Thyroid gland (tissue), 4 donors: Measurements from ENCODE around the gene COPZ2. TPM values are rescaled to one million over a fixed set of nuclear protein-coding genes. Genes with fewer than 3 reads are reported as not detected.

Experiments used
- DNase-seq, 2 donors: peaks; one replicate each; pipeline ENCODE4 v3.0.0-alpha.2; 2019
- H3K27ac ChIP-seq, 3 donors: fragments of 200-600 bp; sonication (generic); 1 replicate in 2 of 3; 2 replicates in 1 of 3; pipeline ENCODE4 v1.5.1; 2016 to 2019; ENCODE audit warnings: mild to moderate bottlenecking in 1 of 3, moderate library complexity in 1 of 3
- H3K27me3 ChIP-seq: fragments of 200-600 bp; sonication (generic); one replicate; pipeline ENCODE4 v1.5.1; 2019
- H3K36me3 ChIP-seq, 2 donors: fragments of 200-600 bp; sonication (generic); one replicate each; pipeline ENCODE4 v1.5.1; 2016 to 2019
- H3K4me1 ChIP-seq, 2 donors: fragments of 200-600 bp; sonication (generic); one replicate each; pipeline ENCODE4 v1.5.1; 2017 to 2019
- H3K4me3 ChIP-seq, 3 donors: fragments of 200-600 bp; sonication (generic); replicated peaks in 1 of 3; 1 replicate in 2 of 3; 2 replicates in 1 of 3; pipeline ENCODE4 v1.5.1; 2016; ENCODE audit warnings: mild to moderate bottlenecking in 1 of 3
- H3K9me3 ChIP-seq: fragments of 200-600 bp; sonication (generic); one replicate; pipeline ENCODE4 v1.5.1; 2017
- CTCF ChIP-seq, 6 experiments: fragments of 200-600 bp in 3 of 6; fragments of 450-650 bp in 3 of 6; sonication (generic) in 3 of 6; IDR thresholded peaks; one replicate each; pipeline ENCODE4 v1.5.1; 2016 to 2019; ENCODE audit warnings: antibody characterized with exemption in 6 of 6, mild to moderate bottlenecking in 2 of 6, inconsistent platforms in 1 of 6, moderate library complexity in 1 of 6
- POLR2A ChIP-seq, 2 donors: fragments of 450-650 bp; IDR thresholded peaks; one replicate each; pipeline ENCODE4 v1.6.1; 2017; ENCODE audit warnings: antibody characterized with exemption in 2 of 2, mild to moderate bottlenecking in 2 of 2, moderate library complexity in 1 of 2
- WGBS, 2 donors: methylation state at CpG; one replicate each; pipeline ENCODE4 v1.1.5; 2017; 5-methylcytosine and 5-hydroxymethylcytosine counted together
- intact Hi-C: fragments of 100-400 bp; cut with DNase I; formaldehyde crosslinking; loops from one replicate; pipeline ENCODE4 v1.15.1; 2023
- total RNA-seq, 4 donors: library from RNA; depleted of rRNA; stranded (reverse); fragments of >200 nt; gene quantifications; one replicate each; pipeline ENCODE4 v1.2.3, GENCODE V29; 2016

COPZ2 gene
- total RNA-seq, 4 donors from 2014 or later = 19.3 to 55.8 (median 45.2) TPM

GRCh38 chr17:48059125-48059668 lies 21.6 kb upstream of the COPZ2 start:
- 92% methylated on average over 32 of the region's 32 CpGs for WGBS, 2 donors
- Histone ChIP-seq H3K27ac (no peak overlapping the region), H3K4me3 (no peak overlapping the region), H3K4me1 (peaks cover 12 to 16% of the 10 kb centered on the region in 2 donors), H3K36me3 (peaks cover 54 to 68% of the 10 kb centered on the region in 2 donors), H3K27me3 (no peaks in the 10 kb centered on the region), H3K9me3 (no peaks in the 10 kb centered on the region)
- no peak for DNase-seq
- no peak for TF ChIP-seq POLR2A (IDR thresholded peaks at IDR 0.05)
- no peak for TF ChIP-seq CTCF (IDR thresholded peaks at IDR 0.05)
- intact Hi-C loops = no loop called here

DNA sequence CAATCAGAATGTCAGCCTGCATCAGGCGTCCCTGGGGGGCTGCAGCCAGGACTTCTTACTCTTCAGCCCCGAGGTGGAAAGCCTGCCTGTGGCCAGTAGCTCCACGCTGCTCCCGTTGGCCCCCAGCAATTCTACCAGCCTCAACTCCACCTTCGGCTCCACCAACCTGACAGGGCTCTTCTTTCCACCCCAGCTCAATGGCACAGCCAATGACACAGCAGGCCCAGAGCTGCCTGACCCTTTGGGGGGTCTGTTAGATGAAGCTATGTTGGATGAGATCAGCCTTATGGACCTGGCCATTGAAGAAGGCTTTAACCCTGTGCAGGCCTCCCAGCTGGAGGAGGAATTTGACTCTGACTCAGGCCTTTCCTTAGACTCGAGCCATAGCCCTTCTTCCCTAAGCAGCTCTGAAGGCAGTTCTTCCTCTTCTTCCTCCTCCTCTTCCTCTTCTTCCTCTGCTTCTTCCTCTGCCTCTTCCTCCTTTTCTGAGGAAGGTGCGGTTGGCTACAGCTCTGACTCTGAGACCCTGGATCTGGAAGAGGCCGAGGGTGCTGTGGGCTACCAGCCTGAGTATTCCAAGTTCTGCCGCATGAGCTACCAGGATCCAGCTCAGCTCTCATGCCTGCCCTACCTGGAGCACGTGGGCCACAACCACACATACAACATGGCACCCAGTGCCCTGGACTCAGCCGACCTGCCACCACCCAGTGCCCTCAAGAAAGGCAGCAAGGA lies 21.0 kb upstream of the COPZ2 start:
- H3K4me3 ChIP-seq = no peak overlapping the region
- no peaks in the 10 kb centered on the region for H3K9me3 ChIP-seq
- intact Hi-C loops = no loop called here
- H3K27ac ChIP-seq = no peak overlapping the region
- peaks cover 18 to 23% of the 10 kb centered on the region in 2 donors for H3K4me1 ChIP-seq
- no peak for TF ChIP-seq POLR2A (IDR thresholded peaks at IDR 0.05)
- TF ChIP-seq CTCF (IDR thresholded peaks at IDR 0.05) = no peak
- H3K27me3 ChIP-seq = no peaks in the 10 kb centered on the region
- H3K36me3 ChIP-seq = peaks cover 54 to 66% of the 10 kb centered on the region in 2 donors
- WGBS, 2 donors = 84 to 95% methylated on average over 9 of the region's 11 CpGs
- no peak for DNase-seq

DNA sequence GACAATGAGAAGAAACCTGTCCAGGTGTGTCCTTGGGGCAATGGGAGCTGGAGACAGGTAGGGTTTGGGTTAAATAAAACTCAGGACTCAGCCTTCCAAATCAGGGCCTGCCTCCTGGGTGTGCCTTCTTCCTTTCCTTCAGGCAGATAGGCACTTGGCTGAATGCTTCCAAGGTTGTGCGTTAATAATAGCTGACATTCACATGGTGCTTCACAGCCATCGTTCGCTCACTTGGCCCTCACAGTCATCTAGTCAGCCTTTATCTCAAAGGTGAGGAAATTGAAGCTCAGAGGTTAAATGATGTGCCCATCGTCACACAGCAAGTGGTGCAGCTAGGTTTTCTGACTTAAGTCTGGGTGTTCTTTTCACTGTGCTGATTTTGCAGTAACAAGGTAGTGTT lies 20.0 kb upstream of the COPZ2 start:
- Histone ChIP-seq H3K4me3 (no peak overlapping the region), H3K27me3 (no peaks in the 10 kb centered on the region), H3K4me1 (peaks cover 27 to 32% of the 10 kb centered on the region in 2 donors), H3K9me3 (no peaks in the 10 kb centered on the region), H3K27ac (no peak overlapping the region), H3K36me3 (peaks cover 54 to 58% of the 10 kb centered on the region in 2 donors)
- 65 to 87% methylated on average over 4 of the region's 4 CpGs for WGBS, 2 donors
- DNase-seq = no peak
- TF ChIP-seq CTCF (IDR thresholded peaks at IDR 0.05) (no peak), POLR2A (IDR thresholded peaks at IDR 0.05) (no peak)
- intact Hi-C loops = no loop called here

DNA sequence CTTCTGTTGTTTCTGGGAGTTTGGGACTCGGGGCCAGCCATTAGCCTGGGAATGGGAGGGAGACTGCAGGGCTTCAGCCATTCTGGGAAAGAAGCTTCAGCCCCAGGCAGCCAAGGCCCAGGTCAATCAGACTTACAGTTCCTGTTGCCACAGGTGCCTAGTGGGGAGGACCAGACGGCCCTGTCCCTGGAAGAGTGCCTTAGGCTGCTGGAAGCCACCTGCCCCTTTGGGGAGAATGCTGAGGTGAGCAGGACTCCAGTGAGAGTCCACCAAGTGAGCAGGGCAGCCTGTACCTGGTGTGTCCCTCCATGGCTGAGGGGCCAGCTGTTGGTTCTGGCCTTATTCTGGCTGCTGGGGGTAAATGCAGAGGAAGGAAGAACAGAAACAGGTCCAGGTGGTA lies 19.3 kb upstream of the COPZ2 start:
- H3K9me3 ChIP-seq = no peaks in the 10 kb centered on the region
- H3K4me1 ChIP-seq = peaks cover 35 to 40% of the 10 kb centered on the region in 2 donors
- WGBS, 2 donors = 88 to 93% methylated on average over 2 of the region's 2 CpGs
- TF ChIP-seq CTCF (IDR thresholded peaks at IDR 0.05) (no peak), POLR2A (IDR thresholded peaks at IDR 0.05) (no peak)
- H3K36me3 ChIP-seq = peaks cover 48 to 52% of the 10 kb centered on the region in 2 donors
- H3K27me3 ChIP-seq = no peaks in the 10 kb centered on the region
- no peak for DNase-seq
- H3K27ac ChIP-seq = peak overlapping the region in 1 of 3 donors; percentile 10
- H3K4me3 ChIP-seq = no peak overlapping the region
- intact Hi-C loops = no loop called here

DNA sequence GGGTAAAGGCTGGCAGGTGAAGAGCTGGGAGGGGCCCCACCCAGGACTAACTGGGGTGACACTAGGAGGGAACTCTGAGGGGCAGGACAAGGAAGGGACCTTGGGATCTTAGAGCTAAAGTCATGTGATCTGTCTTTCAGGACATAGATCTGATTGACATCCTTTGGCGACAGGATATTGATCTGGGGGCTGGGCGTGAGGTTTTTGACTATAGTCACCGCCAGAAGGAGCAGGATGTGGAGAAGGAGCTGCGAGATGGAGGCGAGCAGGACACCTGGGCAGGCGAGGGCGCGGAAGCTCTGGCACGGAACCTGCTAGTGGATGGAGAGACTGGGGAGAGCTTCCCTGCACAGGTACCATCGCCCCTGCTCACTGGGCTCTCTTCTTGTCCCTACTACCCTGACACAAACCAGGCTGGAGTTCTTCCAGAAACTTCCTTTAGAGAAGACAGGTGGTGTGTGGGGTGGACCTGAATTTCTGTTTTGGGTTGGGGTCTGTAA lies 18.7 kb upstream of the COPZ2 start:
- peak overlapping the region in 1 of 3 donors; percentile 29 for H3K27ac ChIP-seq
- no peaks in the 10 kb centered on the region for H3K9me3 ChIP-seq
- H3K36me3 ChIP-seq = peaks cover 47% of the 10 kb centered on the region in 2 donors
- no peaks in the 10 kb centered on the region for H3K27me3 ChIP-seq
- DNase-seq = no peak
- H3K4me3 ChIP-seq = no peak overlapping the region
- TF ChIP-seq POLR2A (IDR thresholded peaks at IDR 0.05) (no peak), CTCF (IDR thresholded peaks at IDR 0.05) (no peak)
- WGBS, 2 donors = 91 to 94% methylated on average over 10 of the region's 10 CpGs
- intact Hi-C loops = no loop called here
- H3K4me1 ChIP-seq = peaks cover 40 to 45% of the 10 kb centered on the region in 2 donors
